Activated T-cell treated with anti-CD3 and anti-CD28 coated beads, Interleukin-2, amount 50 U/mL, for 1 hour (primary cell): Measurements from ENCODE around the gene DFFB.
"Not testable (repeated sequence)": the region's sequence is repeated elsewhere in the genome, so short reads cannot be mapped to it uniquely, and the experiment has no call there.

Experiments
- DNase-seq: peaks from one replicate; pipeline ENCODE4 v3.0.0-alpha.2; 2020

The DFFB gene

GRCh38 chr1:3911981-3912808, 54.9 kb downstream of the DFFB start:
- DNase-seq = no peak

- DNase-seq = no peak
Observed at GRCh38 chr1:3912809-3913685, 55.8 kb downstream of the DFFB start.

- no peak for DNase-seq
Observed at GRCh38 chr1:3914331-3914851, 57.1 kb downstream of the DFFB start.

GRCh38 chr1:3914911-3915310, 57.6 kb downstream of the DFFB start:
- no peak for DNase-seq

GRCh38 chr1:3915551-3916121, 58.4 kb downstream of the DFFB start:
- DNase-seq = no peak

GRCh38 chr1:3917761-3918160, 60.5 kb downstream of the DFFB start:
- DNase-seq = no peak

- DNase-seq = not testable (repeated sequence)
Observed at GRCh38 chr1:3918359-3918758, 61.1 kb downstream of the DFFB start.

GRCh38 chr1:3918966-3919611, 61.8 kb downstream of the DFFB start:
- no peak for DNase-seq

GRCh38 chr1:3919706-3920105, 62.4 kb downstream of the DFFB start:
- DNase-seq = no peak

- no peak for DNase-seq
Observed at GRCh38 chr1:3921765-3922164, 64.5 kb downstream of the DFFB start.

GRCh38 chr1:3922201-3922725, 65.0 kb downstream of the DFFB start:
- DNase-seq = no peak

GRCh38 chr1:3922851-3923250, 65.6 kb downstream of the DFFB start:
- DNase-seq = no peak

GRCh38 chr1:3923378-3924185, 66.3 kb downstream of the DFFB start:
- DNase-seq = no peak

GRCh38 chr1:3924186-3924824, 67.0 kb downstream of the DFFB start:
- DNase-seq = no peak

GRCh38 chr1:3924825-3925220, 67.5 kb downstream of the DFFB start:
- DNase-seq = no peak

- no peak for DNase-seq
Observed at GRCh38 chr1:3925256-3925655, 68.0 kb downstream of the DFFB start.

- DNase-seq = no peak
Observed at GRCh38 chr1:3925762-3926161, 68.5 kb downstream of the DFFB start.

- DNase-seq = no peak
Observed at GRCh38 chr1:3926956-3927355, 69.7 kb downstream of the DFFB start.

GRCh38 chr1:3928586-3928985, 71.3 kb downstream of the DFFB start:
- DNase-seq = no peak

GRCh38 chr1:3929126-3929525, 71.8 kb downstream of the DFFB start:
- DNase-seq = no peak

GRCh38 chr1:3930301-3931006, 73.2 kb downstream of the DFFB start:
- DNase-seq = no peak
